ENCODE data around the gene ENAH. TPM values are rescaled to one million over a fixed set of nuclear protein-coding genes. Genes with fewer than 3 reads are reported as not detected.

The ENAH gene
- total RNA-seq, 1 experiment from 2014 or later: 19.4 TPM

DNA sequence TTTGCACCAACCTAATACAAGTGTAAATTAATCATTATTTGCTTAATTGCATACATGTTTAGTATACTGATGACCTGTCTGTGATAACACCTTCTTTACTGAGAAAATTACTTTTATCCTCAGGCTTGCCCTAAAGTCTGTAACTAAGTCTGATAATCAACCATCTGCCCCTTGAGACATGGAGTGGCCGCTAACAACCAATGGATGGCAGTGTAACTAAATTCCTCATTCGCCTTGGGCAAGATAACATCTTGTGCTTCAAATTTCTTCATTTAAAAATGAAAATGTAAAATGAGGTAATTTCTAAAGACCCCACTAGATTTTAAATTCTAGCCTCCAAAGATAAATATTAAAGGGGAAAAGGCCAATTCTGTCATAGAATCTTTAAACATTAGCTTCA, 85.1 kb downstream of the ENAH start:
- DNase-seq (ENCODE audit: low spot score): peak; percentile 7

DNA sequence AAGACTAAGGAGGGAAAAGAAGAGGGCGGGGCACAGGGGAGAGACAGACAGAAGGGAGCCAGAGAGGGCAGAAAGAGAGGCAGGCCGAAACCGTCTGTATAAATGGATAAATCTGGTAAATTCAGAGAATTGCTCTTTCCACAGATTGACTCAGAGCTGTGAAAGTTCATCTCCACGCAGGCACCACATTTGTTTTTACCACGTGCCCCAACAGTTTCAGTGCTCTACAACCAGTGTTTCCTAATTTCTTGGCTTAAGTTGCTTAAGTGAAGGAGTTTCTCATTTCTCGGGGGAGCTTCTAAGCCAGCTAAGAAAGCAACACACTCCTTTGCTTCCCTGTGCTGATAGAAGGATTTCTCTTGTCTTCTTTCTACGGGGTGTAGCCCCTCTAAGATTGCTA, 87.1 kb downstream of the ENAH start:
- no peak for DNase-seq (ENCODE audit: low spot score)

DNA sequence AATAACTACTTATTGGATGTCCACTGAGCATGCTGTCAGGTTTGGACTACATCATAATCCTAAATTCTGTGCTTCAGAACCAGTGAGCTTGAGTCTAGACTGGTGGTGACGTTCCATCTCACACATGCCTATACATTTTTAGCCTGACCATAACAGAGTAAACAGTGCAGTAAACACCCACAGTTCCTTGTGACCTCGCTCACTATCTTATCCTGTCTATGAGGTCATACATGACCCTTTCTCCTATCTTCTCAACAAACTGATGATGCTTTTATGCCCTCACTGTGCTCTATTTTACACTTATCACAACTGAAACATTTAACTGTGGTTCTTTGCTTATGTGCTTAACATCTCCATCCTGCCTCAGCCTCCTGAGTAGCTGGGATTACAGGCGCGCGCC, 91.2 kb downstream of the ENAH start:
- DNase-seq (ENCODE audit: low spot score): no peak

DNA sequence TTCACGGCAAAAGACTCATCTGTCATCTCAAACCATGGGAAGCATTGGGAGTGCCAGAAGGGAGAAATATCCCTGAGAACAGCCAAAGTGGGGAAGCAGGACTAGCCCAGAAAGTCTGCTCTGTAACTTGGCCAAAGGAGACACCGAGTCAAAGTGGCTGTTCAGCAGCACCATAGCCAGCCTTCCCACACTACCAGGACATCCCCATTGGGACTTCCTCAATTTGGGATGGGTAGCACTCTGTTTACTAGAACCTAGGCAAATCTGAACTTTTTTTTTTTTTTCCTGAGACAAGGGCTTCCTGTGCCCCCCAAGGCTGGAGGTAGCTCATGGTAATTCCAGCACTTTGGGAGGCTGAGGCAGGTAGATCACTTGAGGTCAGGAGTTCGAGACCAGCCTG, 93.0 kb downstream of the ENAH start:
- no peak for DNase-seq (ENCODE audit: low spot score)

DNA sequence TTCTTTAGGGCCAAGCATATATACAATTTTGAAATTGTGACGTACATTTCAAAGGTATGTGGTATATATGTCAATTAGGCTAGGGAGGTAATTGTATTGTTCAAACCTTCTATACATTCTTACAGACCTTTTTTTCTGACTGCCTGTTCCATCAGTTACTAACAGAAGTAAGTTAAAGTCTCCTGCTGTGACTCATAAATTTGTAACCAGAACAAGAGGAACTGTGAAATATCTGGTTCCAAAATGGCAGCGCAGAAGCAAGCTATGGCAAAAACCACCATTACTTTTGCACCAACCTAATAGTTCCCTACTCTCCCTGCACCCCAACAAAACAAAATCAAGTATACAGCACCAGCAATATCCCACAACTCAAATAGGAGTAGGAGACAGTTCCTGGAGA, 93.6 kb downstream of the ENAH start:
- no peak for DNase-seq (ENCODE audit: low spot score)

DNA sequence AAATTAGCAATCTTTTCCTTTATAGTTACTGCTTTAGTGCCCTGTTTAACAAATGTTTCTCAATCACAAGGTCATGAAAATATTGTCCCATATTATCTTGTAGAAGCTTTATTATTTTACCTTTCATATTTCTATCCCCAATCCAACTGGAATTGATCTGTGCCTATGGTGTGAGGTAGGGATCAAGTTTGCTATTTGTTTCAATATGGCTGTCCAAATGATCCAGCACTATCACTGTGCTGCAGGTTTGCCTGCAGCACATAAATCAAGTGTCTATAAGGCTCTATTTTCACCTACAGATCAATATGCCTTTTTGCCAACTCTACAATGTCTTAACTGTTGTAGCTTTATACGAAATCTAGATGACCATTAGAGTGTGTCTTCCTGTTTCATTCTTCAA, 96.2 kb downstream of the ENAH start:
- no peak for DNase-seq (ENCODE audit: low spot score)

DNA sequence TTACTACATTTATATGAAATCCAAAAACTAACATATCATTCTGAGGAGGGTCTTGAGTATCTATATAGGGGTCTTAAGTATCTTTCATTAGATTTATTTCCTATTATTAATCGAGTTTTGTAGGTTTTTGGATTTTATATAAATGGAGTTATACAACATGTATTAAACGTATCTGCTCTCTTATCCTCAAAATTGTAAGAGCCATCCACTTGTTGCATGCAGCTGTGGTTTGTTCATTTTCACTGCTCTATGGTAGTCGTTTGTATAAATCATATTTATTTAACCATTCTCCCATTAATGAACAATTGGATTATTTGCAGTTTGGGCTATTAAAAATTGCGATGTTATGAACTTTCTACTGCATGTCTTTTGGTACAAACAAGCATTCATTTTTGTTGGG, 97.1 kb downstream of the ENAH start:
- DNase-seq (ENCODE audit: low spot score): no peak

DNA sequence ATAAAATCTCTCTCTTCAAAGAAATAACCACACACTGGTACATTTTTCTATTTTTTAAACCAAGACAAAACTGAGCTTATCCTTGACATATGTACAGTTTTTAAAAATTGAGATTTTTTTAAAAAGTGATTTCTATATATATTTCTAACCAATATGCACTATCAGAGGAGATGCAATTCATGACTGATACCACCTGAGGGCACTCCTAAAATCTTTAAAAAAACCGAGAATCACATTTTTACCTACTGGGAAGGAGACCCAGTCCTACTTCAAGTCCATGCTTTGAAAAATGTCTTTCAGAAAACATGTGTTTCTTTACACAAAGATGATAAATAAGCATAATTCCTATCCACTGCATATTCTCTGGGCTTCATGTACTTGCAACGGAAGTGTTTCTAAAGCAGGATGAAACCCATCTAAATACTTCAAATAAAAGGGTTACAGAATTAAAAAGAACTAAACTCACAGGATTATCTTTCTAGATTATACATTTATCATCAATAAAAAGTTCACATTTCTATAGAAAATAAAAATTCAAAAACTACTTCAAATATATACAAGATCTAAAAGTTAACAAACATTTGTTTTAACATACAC, 98.6 kb downstream of the ENAH start:
- peak; percentile 43 for DNase-seq (ENCODE audit: low spot score)

DNA sequence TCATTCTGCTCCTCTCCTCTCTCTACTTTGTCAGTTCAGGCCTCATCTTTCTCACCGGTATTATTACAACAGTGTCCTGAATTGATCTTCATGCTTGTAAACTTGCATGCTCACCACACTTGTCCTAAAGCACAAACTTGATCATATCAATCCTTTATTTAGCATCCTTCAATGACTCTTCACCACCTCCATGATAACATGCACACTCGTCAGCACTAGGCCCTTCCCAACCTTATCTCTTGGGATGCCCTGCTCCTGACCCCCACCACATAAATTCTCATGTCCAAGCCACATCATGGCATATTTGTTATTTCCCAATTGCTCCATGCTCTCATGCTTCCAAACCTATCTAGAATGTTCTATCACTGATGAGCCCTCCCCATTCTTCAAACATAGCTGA, 103.1 kb downstream of the ENAH start:
- DNase-seq (ENCODE audit: low spot score): no peak

DNA sequence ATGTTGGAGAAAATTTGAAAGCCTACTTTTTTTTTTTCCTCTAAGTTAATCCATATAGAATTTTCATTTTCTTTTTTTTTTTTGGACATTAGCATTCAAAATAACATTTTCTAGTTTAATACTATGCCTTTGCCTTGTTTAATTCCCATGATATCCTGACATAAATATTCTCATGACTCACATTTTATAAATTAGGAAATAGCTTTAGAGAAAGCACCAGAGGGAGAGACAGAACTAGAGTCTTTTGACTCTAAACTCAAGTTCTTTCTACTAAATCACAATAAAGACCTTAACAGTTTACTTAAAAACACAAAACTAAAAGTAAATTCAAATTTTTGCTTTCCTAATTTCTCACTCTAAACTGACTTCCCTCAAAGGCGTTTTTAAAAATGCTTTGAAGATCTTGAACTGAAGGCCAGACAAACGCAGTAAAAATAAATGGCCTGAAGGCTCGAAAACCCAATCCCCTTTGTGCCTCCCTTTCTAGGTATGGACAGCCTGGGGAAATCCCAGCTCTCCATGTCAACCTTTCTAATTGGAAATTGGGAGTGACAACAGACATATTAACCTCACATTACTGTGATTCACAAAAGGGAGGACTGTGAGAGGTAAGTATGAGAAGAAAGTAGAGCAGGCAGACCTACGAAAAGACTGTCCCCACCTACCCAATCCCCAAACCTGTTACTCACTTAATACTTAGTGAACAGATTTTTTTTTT, 104.6 kb downstream of the ENAH start:
- DNase-seq (ENCODE audit: low spot score): no peak

DNA sequence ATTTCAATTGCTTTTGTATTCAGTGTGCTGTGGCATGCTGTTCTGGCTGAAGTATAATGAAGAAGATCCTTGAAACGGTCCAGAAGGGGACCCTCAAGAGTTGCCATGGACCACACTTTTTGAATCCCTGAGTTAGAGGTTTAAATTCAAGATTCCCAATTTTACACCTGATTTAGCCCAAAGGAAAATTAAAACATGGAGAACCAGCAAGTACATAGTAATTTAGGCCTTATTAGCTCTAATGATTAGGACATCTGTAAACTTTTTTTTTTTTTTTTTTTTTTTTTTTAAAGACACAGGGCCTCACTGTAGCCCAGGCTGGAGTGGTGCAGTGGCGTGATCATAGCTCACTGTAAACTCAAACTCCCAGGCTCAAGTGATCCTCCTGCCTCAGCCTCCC, 107.3 kb downstream of the ENAH start:
- no peak for DNase-seq (ENCODE audit: low spot score)

DNA sequence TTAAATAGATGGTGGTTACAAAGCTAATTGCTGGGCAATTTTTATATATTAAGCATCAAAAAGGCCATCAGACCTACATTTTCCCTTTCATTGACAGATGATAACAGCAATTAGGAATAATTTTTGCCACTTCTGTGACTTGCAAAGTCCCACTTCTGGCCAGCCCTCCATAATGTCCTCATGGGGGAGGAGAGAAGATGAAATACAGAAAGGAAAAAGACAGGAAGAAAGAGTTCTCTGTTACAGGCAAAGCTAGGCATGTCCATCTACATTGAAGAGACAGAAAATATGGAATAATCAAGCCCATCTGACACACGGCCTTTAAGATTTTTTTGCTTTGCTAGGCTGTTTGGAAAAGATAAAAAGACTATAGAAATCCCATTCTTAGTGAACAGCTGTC, 108.0 kb downstream of the ENAH start:
- DNase-seq (ENCODE audit: low spot score): no peak

DNA sequence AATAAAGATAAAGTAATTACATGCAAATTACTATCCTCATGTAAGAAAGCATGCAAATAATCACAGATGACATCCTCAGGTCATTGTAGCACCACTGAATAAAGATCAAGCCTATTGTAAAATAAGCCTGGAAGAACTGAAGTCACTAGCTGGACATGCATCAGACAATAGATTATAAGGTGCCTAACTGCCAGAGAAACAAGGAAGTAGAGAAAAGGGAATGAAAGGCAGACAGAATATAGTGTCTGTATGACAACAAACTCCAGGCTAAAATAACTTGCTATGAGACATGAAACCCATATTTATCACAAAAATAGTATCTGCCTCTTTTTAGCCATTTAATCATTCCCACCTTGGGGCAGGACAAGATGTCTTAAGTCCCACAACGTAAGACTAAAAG, 108.7 kb downstream of the ENAH start:
- no peak for DNase-seq (ENCODE audit: low spot score)

DNA sequence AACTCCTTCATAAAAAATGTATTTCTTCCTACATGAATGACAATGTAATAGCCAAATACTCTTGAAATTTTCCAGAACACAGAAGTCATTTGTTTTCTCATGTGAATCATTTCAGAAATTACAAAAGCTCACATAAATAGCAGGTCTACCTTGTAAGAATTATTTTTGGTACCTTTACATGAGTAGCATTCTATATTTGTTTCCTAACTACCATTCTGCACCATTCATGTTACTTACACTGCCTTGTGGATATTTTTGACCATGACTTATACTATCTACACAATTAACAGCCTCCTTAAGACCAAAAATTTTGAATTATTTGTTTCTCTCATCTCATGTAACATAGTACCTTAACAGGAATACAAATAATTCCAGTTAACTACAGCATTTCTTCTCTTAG, 109.6 kb downstream of the ENAH start:
- DNase-seq (ENCODE audit: low spot score): no peak

DNA sequence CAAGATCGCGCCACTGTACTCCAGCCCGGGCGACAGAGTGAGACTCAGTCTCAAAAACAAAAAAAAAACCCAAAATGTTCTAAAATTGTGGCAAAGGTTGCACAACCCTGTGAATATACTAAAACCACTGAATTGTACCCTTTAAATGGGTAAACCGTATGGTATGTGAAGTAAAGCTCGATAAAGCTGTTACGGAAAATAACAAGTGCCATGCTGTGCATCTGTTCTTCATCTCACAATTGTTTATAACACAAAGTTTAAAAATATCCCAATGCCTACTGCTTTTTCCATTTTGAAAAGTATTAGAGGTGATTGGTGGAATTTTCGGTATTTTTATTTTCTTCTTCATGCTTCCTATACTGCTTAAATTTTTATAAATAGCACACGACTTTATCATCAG, 111.5 kb downstream of the ENAH start:
- DNase-seq (ENCODE audit: low spot score): no peak

DNA sequence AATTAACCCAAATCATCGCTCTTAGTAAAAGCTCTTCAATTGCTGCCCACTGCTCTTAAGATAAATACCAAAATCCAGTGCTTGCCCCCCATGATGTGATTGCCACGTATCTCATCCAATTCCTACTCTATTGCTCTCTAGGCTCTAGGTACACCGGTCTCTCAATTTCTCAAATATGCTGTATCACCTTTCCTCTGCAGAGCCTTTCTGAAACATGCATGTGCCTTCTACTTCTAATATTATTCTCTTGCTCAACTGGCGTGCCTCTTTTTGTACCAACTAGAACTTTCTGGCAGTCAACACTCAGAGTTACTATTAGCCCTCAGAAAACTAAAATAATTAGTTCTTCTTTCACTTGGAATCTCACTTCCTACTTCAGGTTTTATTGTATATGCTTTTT, 113.3 kb downstream of the ENAH start:
- no peak for DNase-seq (ENCODE audit: low spot score)

DNA sequence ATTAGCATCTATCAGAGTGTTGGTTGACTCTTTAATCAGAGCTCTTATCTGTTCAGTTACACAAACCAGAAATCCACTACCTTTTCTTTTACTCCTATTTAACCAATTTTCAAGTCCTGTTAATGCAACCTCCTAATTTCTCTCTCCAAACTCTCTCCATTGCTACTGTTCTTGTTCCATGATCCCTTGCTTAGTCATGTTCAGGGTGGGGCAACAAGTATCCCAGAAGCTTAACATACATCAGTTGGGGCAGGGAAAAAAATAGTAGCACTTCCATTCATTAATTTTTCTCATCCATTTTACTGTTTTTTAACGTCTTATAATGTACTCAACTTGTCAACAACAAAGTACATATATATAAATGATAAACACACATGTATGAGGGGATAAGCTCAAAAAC, 113.9 kb downstream of the ENAH start:
- no peak for DNase-seq (ENCODE audit: low spot score)

DNA sequence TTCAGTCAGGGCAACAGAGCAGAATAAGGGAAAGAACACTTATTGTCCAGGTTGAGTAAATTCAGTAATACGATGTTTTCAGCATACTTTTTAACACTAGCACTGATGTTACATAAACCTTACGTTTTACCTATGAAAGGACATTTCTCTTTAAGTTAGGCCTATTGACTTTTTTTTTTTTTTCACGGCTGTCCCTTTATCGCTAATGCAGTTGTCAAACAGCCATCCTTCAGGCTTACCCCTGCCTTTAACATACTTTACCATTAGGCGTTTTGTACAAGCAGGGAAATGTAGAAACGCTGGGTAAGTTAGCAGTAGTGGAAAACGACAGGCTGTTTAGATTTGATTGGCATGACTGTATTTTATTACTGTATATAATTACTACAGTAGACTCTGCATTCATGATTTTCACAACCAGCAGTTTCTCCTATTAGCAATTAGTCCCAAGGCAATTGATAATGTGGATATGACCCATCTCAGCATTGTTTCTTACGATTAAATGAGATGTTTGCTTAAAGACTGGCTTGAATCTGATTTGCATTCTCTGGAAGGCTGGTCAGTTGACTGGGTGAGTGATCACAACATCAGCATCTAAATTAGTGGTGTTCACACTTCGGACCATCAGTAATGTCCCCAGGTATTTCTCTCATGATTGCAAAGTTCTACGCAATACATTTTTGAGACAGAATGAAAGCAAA, 115.2 kb downstream of the ENAH start:
- DNase-seq (ENCODE audit: low spot score): no peak

DNA sequence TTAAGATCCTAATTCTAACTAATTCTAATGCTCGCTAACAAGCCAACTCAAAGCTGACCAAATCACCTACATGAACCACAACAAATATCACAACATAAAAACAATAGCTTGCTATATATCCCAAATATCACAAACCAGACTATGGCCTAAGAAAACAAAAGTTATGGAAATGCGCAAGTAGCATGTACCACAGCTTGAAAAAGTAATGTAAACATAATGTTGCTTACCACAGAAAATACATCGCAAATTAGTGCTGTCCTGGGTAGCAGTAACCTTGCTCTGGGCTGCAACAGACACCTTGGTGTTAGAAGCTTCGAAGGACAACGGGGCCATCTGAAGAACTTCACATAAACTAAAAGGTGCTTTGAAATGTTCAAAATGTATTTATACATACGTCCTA, 117.6 kb downstream of the ENAH start:
- DNase-seq (ENCODE audit: low spot score): no peak

DNA sequence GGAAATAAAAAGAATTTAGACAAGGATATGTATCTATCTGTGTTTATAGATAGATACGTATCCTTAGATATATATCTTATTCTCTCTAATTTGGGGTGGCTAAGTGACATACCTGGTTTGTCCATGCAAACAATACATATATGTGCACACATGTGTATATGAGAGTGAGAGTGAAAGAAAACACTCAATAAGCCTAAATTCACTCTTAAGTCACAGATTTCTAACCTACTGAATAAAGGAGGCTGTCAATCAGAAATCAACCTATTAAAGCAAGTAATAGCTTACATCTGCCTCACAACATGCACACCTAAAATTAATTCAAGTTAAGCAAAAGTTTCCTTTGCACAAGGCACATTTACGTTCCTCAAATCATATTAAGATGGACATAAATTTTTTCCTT, 118.2 kb downstream of the ENAH start:
- DNase-seq (ENCODE audit: low spot score): no peak

DNA sequence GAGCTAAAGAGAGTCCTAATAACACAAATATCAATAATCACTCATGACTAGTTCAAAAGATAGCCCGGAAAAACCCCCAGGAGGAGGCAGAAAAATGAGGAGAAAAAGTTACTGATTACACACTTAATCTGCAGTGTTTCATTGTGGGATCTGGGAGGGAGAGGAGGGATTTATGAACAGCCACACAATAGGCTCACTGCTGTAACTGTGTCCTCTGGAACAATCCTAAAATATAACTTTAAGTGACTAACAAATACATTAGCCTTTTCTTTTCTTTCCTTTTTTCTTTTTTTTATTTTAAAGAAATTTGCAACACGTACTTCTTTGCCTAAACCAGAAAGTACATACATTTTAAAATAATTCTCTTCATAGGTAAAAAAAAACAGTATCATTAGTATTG, 118.8 kb downstream of the ENAH start:
- DNase-seq (ENCODE audit: low spot score): no peak

DNA sequence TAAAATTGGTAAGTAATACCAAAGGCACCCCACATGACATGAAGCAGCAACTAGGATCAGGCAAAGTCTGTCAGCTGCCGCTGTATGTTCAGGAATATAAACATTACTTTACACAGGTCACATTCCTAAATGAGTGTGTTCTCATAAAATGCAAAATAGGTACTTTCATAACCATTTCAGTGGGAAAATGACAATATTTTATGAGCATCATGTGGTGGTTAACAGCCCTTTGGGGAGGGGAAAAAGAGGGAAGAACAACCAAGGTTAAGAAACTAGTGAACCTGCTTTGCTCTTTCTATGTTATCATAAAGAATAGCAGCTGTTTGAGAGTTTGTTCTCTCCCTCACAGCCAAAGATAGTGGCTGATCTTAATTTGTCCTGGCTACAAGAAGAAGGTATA, 119.7 kb downstream of the ENAH start:
- no peak for DNase-seq (ENCODE audit: low spot score)

DNA sequence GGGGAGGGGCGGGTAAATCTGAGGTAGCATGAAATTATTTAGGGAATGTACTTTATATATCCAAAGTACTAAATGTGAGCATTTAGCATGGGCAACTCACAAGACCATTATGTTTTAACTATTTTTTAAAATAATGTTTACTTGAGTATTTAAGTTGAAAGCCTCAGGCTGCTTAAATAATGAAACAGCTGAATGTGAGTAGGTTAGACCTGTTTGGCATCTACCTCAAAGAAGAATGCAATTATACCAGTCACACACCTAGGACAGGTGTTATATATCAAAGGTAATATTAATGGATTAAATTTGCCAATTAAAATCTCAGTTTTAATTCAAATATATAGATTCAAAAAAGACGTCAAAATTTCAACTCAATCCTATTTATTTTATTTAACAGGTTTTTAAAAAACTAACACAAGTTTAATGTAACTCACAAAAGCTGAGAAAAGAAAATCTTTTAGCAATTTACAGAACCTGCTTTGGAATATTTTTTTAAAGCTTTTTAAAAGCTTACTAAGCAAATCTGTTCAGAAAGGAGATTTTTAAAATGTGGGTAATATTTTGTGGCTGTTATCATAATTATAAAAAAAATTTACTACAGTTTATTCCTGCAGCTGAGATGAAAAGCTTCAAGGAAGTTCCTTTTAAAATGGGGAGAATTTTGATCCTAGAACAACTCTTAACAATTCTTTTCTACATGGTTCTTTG, 120.5 kb downstream of the ENAH start:
- DNase-seq (ENCODE audit: low spot score): no peak

All from HT-29 (cell line).